Adrenal gland (tissue), 12 donors: Measurements from ENCODE around the gene FBLN5. TPM values are rescaled to one million over a fixed set of nuclear protein-coding genes. Genes with fewer than 3 reads are reported as not detected.

Experiments used
- DNase-seq, 7 donors: peaks; one replicate each; pipeline ENCODE4 v3.0.0-alpha.2; 2019 to 2020
- H3K27ac ChIP-seq, 5 donors: fragments of 200-600 bp; sonication (generic) in 4 of 5; 1 replicate in 3 of 5; 2 replicates in 2 of 5; pipeline versions ENCODE4 v1.5.1 to v1.8.0; 2016 to 2020; ENCODE audit warnings: mild to moderate bottlenecking in 1 of 5
- H3K27me3 ChIP-seq: fragments of 200-600 bp; 2 replicates; pipeline ENCODE4 v1.8.0; 2021
- H3K36me3 ChIP-seq, 2 donors: fragments of 200-600 bp; replicated peaks in 1 of 2; 1 replicate in 1 of 2; 2 replicates in 1 of 2; pipeline versions ENCODE4 v1.5.1 to v1.8.0; 2018 to 2022
- H3K4me1 ChIP-seq, 2 donors: fragments of 200-600 bp; replicated peaks in 1 of 2; 1 replicate in 1 of 2; 2 replicates in 1 of 2; pipeline versions ENCODE4 v1.5.1 to v1.8.0; 2018 to 2021
- H3K4me3 ChIP-seq, 4 donors: fragments of 200-600 bp; sonication (generic) in 3 of 4; one replicate each; pipeline ENCODE4 v1.5.1; 2016 to 2018
- H3K9me3 ChIP-seq, 3 donors: fragments of 200-600 bp; sonication (generic) in 1 of 3; replicated peaks in 1 of 3; 1 replicate in 2 of 3; 2 replicates in 1 of 3; pipeline versions ENCODE4 v1.5.1 to v1.8.0; 2016 to 2021
- POLR2A ChIP-seq, 2 donors: fragments of 450-650 bp; IDR thresholded peaks; one replicate each; pipeline ENCODE4 v1.6.1; 2017; ENCODE audit warnings: antibody characterized with exemption in 2 of 2, mild to moderate bottlenecking in 2 of 2, moderate library complexity in 1 of 2
- WGBS, 4 donors: extraction: QIAGEN DNeasy Blood & Tissue Kit in 2 of 4; methylation state at CpG; one replicate each; pipeline versions ENCODE4 v1.1.5 to v1.1.7; 2013 to 2017; 5-methylcytosine and 5-hydroxymethylcytosine counted together
- intact Hi-C, 2 donors: fragments of 100-400 bp; cut with DNase I; formaldehyde crosslinking; loops; one replicate each; pipeline versions ENCODE4 v1.14.1 to v1.15.0; 2022 to 2023
- polyA plus RNA-seq, 3 donors: library from polyadenylated mRNA; stranded (reverse); fragments of 200-250 nt in 2 of 3; fragments of 350-450 nt in 1 of 3; fragmentation: Illumina TruSeq in 1 of 3; extraction: RNeasy Lipid Tissue Mini Kit (QIAGEN cat#74804) in 1 of 3; gene quantifications; one replicate each; pipeline ENCODE4 v1.2.3, GENCODE V29; 2013 to 2014
- total RNA-seq, 9 donors: library from RNA; depleted of rRNA in 4 of 9; stranded (reverse); fragments of >200 nt in 4 of 9; fragments of 120-200 nt in 1 of 9; fragmentation: NEBNext Ultra II Directional in 1 of 9; extraction: Animal tissue kit (Norgen Biotek cat#: 25700) in 1 of 9; gene quantifications; one replicate each; pipeline versions ENCODE4 v1.1.0 to v1.2.4, GENCODE V29; 2013 to 2023
- TF ChIP-seq, protein P1 (sequence below), 6 experiments: fragments of 450-650 bp in 4 of 6; fragments of 200-600 bp in 2 of 6; sonication (generic) in 1 of 6; IDR thresholded peaks; 1 replicate in 5 of 6; 2 replicates in 1 of 6; pipeline versions ENCODE4 v1.5.1 to v1.8.0; 2016 to 2021; ENCODE audit warnings: antibody characterized with exemption in 6 of 6, mild to moderate bottlenecking in 2 of 6, moderate library complexity in 1 of 6
- donor health status: healthy with polysubstance abuse.
- donor health status: Bipolar disorder and iron deficiency.
- donor health status: DM: yes; HTN: yes; CAD: no.
- donor health status: DM: no; HTN: no; CAD: no.
- donor health status: DM: no; HTN: no; CAD: no.
- donor health status: DM: yes; HTN: yes; CAD: no.

FBLN5 gene
- total and polyA plus RNA-seq, 12 donors, result 26.0 to 389 (median 125) TPM

DNA sequence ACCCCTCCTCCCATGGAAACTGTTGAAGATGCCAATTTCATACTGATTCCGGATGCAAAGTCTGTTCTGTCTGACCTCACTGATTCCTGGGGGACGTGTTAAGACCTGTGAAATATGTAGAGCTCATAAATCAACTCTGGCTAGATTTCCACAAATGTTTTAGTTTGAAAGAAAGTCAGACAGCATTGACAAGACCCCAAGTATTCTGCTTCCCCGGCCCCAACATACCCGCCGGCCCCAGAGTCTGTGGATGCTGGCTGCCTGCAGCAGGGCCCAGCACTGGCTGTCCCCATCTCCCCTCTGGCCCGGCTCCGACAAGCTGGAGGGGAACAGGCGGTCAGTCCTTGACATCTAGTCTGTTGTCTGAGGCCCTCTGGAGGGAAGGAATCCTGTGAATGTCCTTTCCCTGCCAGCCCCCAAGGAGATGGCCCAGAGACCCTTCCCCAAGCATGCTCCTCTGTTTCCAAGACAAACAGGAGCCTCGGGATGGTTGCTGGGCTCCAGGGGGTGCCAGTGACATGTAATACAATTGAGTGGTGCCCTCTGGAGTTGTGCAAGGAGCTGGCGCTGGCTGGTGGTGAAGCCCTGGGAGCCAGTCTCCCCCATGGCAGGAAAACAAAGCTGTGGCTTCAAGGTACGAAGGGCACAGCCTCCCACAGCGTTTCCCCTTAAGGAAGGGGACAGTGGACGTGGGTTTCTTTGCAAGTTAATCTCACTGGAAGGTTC is 22.3 kb downstream of the FBLN5 start:
- DNase-seq, result no peak
- intact Hi-C loops, result no loop called here
- H3K4me3 ChIP-seq, result no peak overlapping the region
- peak overlapping the region in 2 of 5 donors; percentile 12 to 58 for H3K27ac ChIP-seq
- H3K36me3 ChIP-seq, result no peaks in the 10 kb centered on the region
- no peaks in the 10 kb centered on the region for H3K9me3 ChIP-seq
- H3K4me1 ChIP-seq, result no peaks in the 10 kb centered on the region
- WGBS, 4 donors, result 58 to 73% (median 63%) methylated on average over 11 to 13 of the region's 13 CpGs
- TF ChIP-seq POLR2A (IDR thresholded peaks at IDR 0.05), result no peak
- TF ChIP-seq, protein P1, sequence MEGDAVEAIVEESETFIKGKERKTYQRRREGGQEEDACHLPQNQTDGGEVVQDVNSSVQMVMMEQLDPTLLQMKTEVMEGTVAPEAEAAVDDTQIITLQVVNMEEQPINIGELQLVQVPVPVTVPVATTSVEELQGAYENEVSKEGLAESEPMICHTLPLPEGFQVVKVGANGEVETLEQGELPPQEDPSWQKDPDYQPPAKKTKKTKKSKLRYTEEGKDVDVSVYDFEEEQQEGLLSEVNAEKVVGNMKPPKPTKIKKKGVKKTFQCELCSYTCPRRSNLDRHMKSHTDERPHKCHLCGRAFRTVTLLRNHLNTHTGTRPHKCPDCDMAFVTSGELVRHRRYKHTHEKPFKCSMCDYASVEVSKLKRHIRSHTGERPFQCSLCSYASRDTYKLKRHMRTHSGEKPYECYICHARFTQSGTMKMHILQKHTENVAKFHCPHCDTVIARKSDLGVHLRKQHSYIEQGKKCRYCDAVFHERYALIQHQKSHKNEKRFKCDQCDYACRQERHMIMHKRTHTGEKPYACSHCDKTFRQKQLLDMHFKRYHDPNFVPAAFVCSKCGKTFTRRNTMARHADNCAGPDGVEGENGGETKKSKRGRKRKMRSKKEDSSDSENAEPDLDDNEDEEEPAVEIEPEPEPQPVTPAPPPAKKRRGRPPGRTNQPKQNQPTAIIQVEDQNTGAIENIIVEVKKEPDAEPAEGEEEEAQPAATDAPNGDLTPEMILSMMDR (IDR thresholded peaks at IDR 0.05), result no peak
- H3K27me3 ChIP-seq, result no peaks in the 10 kb centered on the region

DNA sequence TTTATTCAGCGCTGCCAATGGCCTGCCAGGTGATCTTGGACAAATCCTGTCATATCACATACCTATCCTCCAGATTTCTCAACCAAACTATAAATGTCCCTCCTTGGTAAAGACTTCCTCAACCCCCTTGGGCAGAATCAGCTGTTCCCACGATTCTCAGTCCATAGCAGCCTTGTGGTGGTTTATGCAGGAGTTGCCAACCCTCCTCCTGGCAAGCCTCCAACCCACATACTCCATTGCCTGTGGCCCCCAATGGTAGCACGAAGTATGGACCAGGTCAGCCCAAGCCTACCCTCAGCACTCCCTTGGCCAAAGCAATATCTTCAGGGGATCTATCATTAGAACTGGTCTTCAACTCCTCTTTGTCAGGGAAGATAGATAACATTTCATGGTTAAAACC is 27.0 kb downstream of the FBLN5 start:
- H3K4me3 ChIP-seq, result no peak overlapping the region
- TF ChIP-seq, protein P1 (IDR thresholded peaks at IDR 0.05), result no peak
- no peak for TF ChIP-seq POLR2A (IDR thresholded peaks at IDR 0.05)
- no peak for DNase-seq
- H3K27ac ChIP-seq, result peak overlapping the region in 1 of 5 donors; percentile 61
- peaks cover 0 to 10% of the 10 kb centered on the region in 2 donors for H3K4me1 ChIP-seq
- H3K9me3 ChIP-seq, result no peaks in the 10 kb centered on the region
- no peaks in the 10 kb centered on the region for H3K36me3 ChIP-seq
- intact Hi-C loops, result no loop called here
- 62 to 77% (median 68%) methylated on average over 3 of the region's 3 CpGs for WGBS, 4 donors
- H3K27me3 ChIP-seq, result no peaks in the 10 kb centered on the region

DNA sequence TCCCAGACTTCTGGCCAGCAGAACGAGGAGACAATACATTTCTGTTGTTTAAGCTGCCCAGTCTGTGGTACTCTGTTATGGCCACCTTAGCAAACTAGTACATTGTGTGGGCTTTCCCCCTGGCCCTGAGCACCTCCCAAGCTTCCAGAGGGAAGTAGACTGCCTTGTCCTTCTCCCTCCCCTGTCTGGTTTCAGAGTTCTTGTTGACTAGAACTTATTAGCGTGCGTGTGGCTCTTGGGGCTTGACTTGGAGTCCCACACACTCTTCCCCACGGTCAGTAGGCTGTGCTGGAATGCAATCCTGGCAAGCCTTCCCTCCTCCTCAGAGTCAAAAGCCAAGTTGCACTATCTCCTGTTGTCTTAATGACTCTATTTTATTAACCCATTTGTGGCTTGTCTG is 27.7 kb downstream of the FBLN5 start:
- intact Hi-C loops, result no loop called here
- no peaks in the 10 kb centered on the region for H3K9me3 ChIP-seq
- no peaks in the 10 kb centered on the region for H3K36me3 ChIP-seq
- peak in 4 of 7 donors; percentile 21 to 64 (median 33) for DNase-seq
- no peaks in the 10 kb centered on the region for H3K27me3 ChIP-seq
- H3K4me1 ChIP-seq, result peaks cover 0 to 10% of the 10 kb centered on the region in 2 donors
- WGBS, 4 donors, result 51 to 62% (median 58%) methylated on average over 4 of the region's 4 CpGs
- peak overlapping the region in 2 of 5 donors; percentile 6 to 71 for H3K27ac ChIP-seq
- TF ChIP-seq POLR2A (IDR thresholded peaks at IDR 0.05), result no peak
- TF ChIP-seq, protein P1 (IDR thresholded peaks at IDR 0.05), result no peak
- H3K4me3 ChIP-seq, result no peak overlapping the region

DNA sequence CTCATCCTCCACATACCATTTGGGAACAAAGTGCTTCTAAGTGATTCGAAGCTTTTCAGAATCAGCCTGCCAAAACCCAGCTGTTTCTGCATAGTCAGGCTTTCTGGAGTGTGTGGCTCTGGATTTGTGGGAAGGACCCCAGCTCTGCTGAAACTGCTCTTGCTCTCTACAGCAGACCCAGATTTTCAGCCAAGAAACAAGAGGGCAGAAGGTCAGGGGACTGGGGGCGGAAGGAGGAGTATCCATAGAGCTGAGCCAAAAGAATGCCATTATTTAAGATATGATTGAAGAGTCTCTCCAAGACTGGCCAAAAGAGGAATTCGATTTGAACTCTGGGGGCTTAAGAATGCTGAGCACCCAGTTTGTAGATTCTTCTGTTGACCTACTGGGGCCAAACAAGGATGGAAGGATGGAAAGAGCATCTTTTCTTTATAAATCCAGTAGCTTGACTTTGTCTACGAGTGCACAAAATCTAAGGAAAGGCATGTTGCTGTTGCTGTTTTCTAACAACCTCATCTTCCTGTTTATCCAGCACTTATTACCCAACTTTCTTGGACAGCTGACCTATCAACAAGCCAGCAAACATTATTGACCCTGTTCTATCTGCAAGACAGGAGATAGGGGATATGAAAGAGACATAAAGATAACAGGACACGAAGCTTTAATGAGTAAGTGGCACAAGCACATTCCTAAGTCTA is 29.2 kb downstream of the FBLN5 start:
- TF ChIP-seq POLR2A (IDR thresholded peaks at IDR 0.05), result no peak
- TF ChIP-seq, protein P1 (IDR thresholded peaks at IDR 0.05), result no peak
- peaks cover 0 to 10% of the 10 kb centered on the region in 2 donors for H3K4me1 ChIP-seq
- peak overlapping the region in 1 of 5 donors; percentile 55 for H3K27ac ChIP-seq
- intact Hi-C loops, result no loop called here
- 45 to 63% (median 51%) methylated on average over 5 of the region's 5 CpGs for WGBS, 4 donors
- H3K4me3 ChIP-seq, result no peak overlapping the region
- no peaks in the 10 kb centered on the region for H3K9me3 ChIP-seq
- H3K36me3 ChIP-seq, result no peaks in the 10 kb centered on the region
- H3K27me3 ChIP-seq, result no peaks in the 10 kb centered on the region
- DNase-seq, result peak in 6 of 7 donors; percentile 29 to 70 (median 44)
